Central memory CD8-positive, alpha-beta T cell (primary cell): ENCODE measurements around the gene IL22RA2.
"Not testable (repeated sequence)": the region's sequence is repeated elsewhere in the genome, so short reads cannot be mapped to it uniquely, and the experiment has no call there.

Experiments
- ATAC-seq: fragments of 150-1000 bp; cut with Tn5 transposase; replicated peaks from 2 replicates; pipeline ENCODE4 v1.10.0; 2022; ENCODE audit warnings: mild to moderate bottlenecking, moderate FRiP score, moderate number of reproducible peaks; ENCODE audit not compliant: poor library complexity, severe bottlenecking; ENCODE audit errors: extremely low read depth
- DNase-seq, 2 donors: peaks; one replicate each; pipeline ENCODE4 v3.0.0; 2021; ENCODE audit warnings: low spot score in 2 of 2
- H3K27ac Mint-ChIP-seq: one replicate; pipeline ENCODE4 v1.8.0; 2022; ENCODE audit warnings: low read depth, mild to moderate bottlenecking, moderate library complexity, mixed read lengths
- H3K27me3 Mint-ChIP-seq: one replicate; pipeline ENCODE4 v1.8.0; 2022; ENCODE audit warnings: mixed read lengths
- H3K36me3 Mint-ChIP-seq: one replicate; pipeline ENCODE4 v1.8.0; 2022; ENCODE audit warnings: mild to moderate bottlenecking, moderate library complexity, mixed read lengths; ENCODE audit not compliant: insufficient read depth
- H3K4me1 Mint-ChIP-seq: one replicate; pipeline ENCODE4 v1.8.0; 2022; ENCODE audit warnings: mixed read lengths
- H3K4me3 Mint-ChIP-seq: one replicate; pipeline ENCODE4 v1.8.0; 2022; ENCODE audit warnings: mild to moderate bottlenecking, moderate library complexity, mixed read lengths
- H3K9me3 Mint-ChIP-seq: one replicate; pipeline ENCODE4 v1.8.0; 2022; ENCODE audit warnings: mixed read lengths

The IL22RA2 gene

GRCh38 chr6:137123078-137123477, 50.4 kb downstream of the IL22RA2 start:
- H3K27me3 Mint-ChIP-seq, result peaks cover 2% of the 10 kb centered on the region
- H3K4me3 Mint-ChIP-seq, result no peak overlapping the region
- ATAC-seq (no peak), DNase-seq (no peak)
- H3K4me1 Mint-ChIP-seq, result peaks cover 6% of the 10 kb centered on the region
- no peaks in the 10 kb centered on the region for H3K9me3 Mint-ChIP-seq
- no peaks in the 10 kb centered on the region for H3K36me3 Mint-ChIP-seq
- H3K27ac Mint-ChIP-seq, result no peak overlapping the region

- no peaks in the 10 kb centered on the region for H3K27me3 Mint-ChIP-seq
- H3K4me3 Mint-ChIP-seq, result no peak overlapping the region
- no peaks in the 10 kb centered on the region for H3K9me3 Mint-ChIP-seq
Measured at GRCh38 chr6:137122612-137123011, 50.8 kb downstream of the IL22RA2 start.

GRCh38 chr6:137121401-137121997, 51.9 kb downstream of the IL22RA2 start:
- no peak for ATAC-seq
- Mint-ChIP-seq H3K9me3 (no peaks in the 10 kb centered on the region), H3K36me3 (no peaks in the 10 kb centered on the region), H3K4me1 (peaks cover 6% of the 10 kb centered on the region), H3K27me3 (no peaks in the 10 kb centered on the region), H3K4me3 (no peak overlapping the region), H3K27ac (no peak overlapping the region)
- no peak for DNase-seq

More at GRCh38 chr6:137122612-137123011, 50.8 kb downstream of the IL22RA2 start:
- DNase-seq (no peak), ATAC-seq (no peak)
- Mint-ChIP-seq H3K4me1 (peaks cover 6% of the 10 kb centered on the region), H3K36me3 (no peaks in the 10 kb centered on the region), H3K27ac (no peak overlapping the region)

- Mint-ChIP-seq H3K27me3 (no peaks in the 10 kb centered on the region), H3K27ac (no peak overlapping the region)
Measured at GRCh38 chr6:137120748-137121147, 52.7 kb downstream of the IL22RA2 start.

DNA sequence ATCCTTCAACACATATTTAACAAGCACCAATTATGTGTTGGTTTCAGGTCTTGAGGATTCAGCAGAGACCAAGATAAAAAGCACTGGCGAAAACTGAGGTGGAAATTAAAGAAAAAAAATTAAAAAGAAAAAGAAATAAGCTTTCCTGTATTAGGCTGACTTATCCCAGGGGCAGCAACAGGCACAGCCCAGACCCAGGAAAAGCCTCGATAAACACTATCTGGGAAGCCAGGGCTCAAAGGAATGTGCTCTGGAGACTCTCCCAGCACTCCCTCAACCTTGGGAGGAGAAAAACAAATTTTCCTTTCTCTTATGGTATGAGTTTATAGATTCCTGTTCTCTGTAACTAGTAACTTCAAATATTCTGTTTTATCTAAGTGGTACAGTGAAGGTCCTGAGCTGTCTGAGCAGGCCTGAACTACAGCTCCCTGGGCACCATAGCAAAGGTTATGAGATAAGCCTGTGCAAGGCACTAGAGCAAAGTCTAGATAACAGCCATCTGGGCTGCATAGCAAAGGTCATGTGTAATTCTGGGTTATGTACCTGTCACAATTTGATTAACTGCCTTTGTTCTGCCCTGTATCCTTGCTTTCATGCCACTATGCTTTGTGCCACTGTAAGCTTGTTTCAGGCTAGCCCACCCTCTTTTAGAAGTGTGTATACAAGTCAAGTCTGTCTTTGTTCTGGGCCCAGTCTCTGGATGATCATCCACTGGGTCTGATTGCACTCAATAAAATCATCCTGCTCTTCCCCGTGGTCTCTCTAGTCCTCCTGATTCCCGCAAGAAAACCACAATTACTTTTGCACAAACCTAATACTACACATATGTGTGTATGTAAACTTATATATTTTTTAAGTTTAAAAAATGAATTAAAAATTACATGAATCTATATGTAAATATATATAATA, 54.0 kb downstream of the IL22RA2 start:
- ATAC-seq (no peak), DNase-seq (no peak)
- Mint-ChIP-seq H3K4me3 (no peak overlapping the region), H3K4me1 (peaks cover 6% of the 10 kb centered on the region), H3K9me3 (no peaks in the 10 kb centered on the region), H3K27me3 (no peaks in the 10 kb centered on the region), H3K36me3 (no peaks in the 10 kb centered on the region), H3K27ac (no peak overlapping the region)

More at GRCh38 chr6:137120748-137121147, 52.7 kb downstream of the IL22RA2 start:
- Mint-ChIP-seq H3K4me3 (no peak overlapping the region), H3K4me1 (peaks cover 6% of the 10 kb centered on the region), H3K9me3 (no peaks in the 10 kb centered on the region), H3K36me3 (no peaks in the 10 kb centered on the region)
- no peak for ATAC-seq
- DNase-seq, result no peak

DNA sequence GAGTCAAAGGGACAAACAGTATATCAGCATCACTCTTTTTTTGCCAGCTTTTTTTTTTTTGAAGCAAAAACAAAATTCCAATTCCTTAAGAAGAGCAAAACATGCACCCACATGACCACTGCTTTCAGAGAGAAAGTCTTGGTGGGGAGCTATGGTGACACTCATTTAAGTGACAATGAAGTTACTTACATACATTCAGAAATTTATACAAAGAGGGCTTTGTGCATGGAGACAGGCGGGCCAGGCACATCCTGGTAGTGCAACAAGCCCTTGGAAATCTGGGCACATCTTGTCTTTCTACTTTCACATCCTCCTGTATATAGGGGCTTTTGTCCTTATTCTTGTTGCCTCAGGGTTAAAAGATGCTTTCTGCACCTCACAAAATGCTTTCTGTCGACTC, 55.9 kb downstream of the IL22RA2 start:
- no peaks in the 10 kb centered on the region for H3K36me3 Mint-ChIP-seq
- H3K27ac Mint-ChIP-seq, result no peak overlapping the region
- no peaks in the 10 kb centered on the region for H3K9me3 Mint-ChIP-seq
- ATAC-seq, result no peak
- H3K4me3 Mint-ChIP-seq, result no peak overlapping the region
- H3K27me3 Mint-ChIP-seq, result no peaks in the 10 kb centered on the region
- no peak for DNase-seq
- H3K4me1 Mint-ChIP-seq, result peaks cover 6% of the 10 kb centered on the region

DNA sequence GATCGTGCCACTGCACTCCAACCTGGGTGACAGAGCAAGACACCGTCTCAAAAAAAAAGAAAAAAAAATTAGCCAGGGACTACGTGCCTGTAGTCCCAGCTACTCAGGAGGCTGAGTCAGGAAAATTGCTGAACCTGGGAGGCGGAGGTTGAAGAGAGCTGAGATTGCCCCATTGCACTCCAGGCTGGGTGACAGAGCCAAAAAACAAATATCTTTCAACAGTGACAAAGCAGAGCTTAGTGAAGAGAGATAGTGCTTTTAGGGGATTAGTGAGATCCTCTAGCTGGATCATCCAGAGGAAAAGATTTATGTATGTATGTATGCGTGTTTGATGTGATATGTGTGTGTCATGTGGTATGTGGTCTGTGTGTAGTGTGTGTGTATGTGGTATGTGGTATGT, 56.6 kb downstream of the IL22RA2 start:
- Mint-ChIP-seq H3K36me3 (no peaks in the 10 kb centered on the region), H3K4me1 (peaks cover 6% of the 10 kb centered on the region), H3K27ac (no peak overlapping the region), H3K27me3 (no peaks in the 10 kb centered on the region), H3K9me3 (no peaks in the 10 kb centered on the region), H3K4me3 (no peak overlapping the region)
- no peak for DNase-seq
- no peak for ATAC-seq

- Mint-ChIP-seq H3K9me3 (no peaks in the 10 kb centered on the region), H3K4me3 (no peak overlapping the region), H3K4me1 (no peaks in the 10 kb centered on the region), H3K27me3 (no peaks in the 10 kb centered on the region), H3K27ac (no peak overlapping the region), H3K36me3 (no peaks in the 10 kb centered on the region)
- DNase-seq (no peak), ATAC-seq (no peak)
Measured at GRCh38 chr6:137115658-137116057, 57.8 kb downstream of the IL22RA2 start.

DNA sequence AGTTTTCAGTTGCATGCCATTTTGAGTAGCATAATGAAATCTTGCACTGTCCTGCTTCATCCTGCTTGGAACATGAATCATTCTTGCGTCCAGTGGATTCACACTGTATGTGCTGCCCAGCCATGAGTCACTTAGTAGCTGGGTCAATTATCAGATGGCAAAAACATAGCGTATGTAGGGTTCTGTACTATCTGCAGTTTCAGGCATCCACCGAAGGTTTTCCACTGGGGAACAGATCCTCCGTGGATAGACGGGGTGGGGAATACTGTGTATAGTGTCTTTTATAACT, 61.4 kb downstream of the IL22RA2 start:
- no peak for ATAC-seq
- Mint-ChIP-seq H3K27me3 (no peaks in the 10 kb centered on the region), H3K9me3 (no peaks in the 10 kb centered on the region), H3K36me3 (no peaks in the 10 kb centered on the region), H3K4me1 (no peaks in the 10 kb centered on the region), H3K4me3 (no peak overlapping the region), H3K27ac (no peak overlapping the region)
- DNase-seq, result no peak

GRCh38 chr6:137111296-137112066, 62.0 kb downstream of the IL22RA2 start:
- no peaks in the 10 kb centered on the region for H3K27me3 Mint-ChIP-seq
- no peaks in the 10 kb centered on the region for H3K9me3 Mint-ChIP-seq
- no peak overlapping the region for H3K27ac Mint-ChIP-seq
- no peak for DNase-seq
- no peak for ATAC-seq
- no peaks in the 10 kb centered on the region for H3K36me3 Mint-ChIP-seq
- H3K4me1 Mint-ChIP-seq, result no peaks in the 10 kb centered on the region
- H3K4me3 Mint-ChIP-seq, result no peak overlapping the region

- no peak overlapping the region for H3K4me3 Mint-ChIP-seq
- ATAC-seq (no peak), DNase-seq (no peak)
- no peaks in the 10 kb centered on the region for H3K36me3 Mint-ChIP-seq
- no peaks in the 10 kb centered on the region for H3K27me3 Mint-ChIP-seq
- H3K4me1 Mint-ChIP-seq, result peaks cover 23% of the 10 kb centered on the region
- H3K27ac Mint-ChIP-seq, result no peak overlapping the region
- no peaks in the 10 kb centered on the region for H3K9me3 Mint-ChIP-seq
Measured at GRCh38 chr6:137107767-137108105, 65.7 kb downstream of the IL22RA2 start.

GRCh38 chr6:137107047-137107766, 66.2 kb downstream of the IL22RA2 start:
- H3K4me3 Mint-ChIP-seq, result not testable (repeated sequence)
- peak overlapping the region; percentile 30 for H3K27ac Mint-ChIP-seq

More at GRCh38 chr6:137107047-137107766, 66.2 kb downstream of the IL22RA2 start:
- not testable (repeated sequence) for H3K27me3 Mint-ChIP-seq, ATAC-seq, H3K9me3 Mint-ChIP-seq, DNase-seq, H3K36me3 Mint-ChIP-seq
- peaks cover 27% of the 10 kb centered on the region for H3K4me1 Mint-ChIP-seq
